ENCODE measurements around the gene ATXN1.
"Not testable (repeated sequence)": the region's sequence is repeated elsewhere in the genome, so short reads cannot be mapped to it uniquely, and the experiment has no call there.

The ATXN1 gene

DNA sequence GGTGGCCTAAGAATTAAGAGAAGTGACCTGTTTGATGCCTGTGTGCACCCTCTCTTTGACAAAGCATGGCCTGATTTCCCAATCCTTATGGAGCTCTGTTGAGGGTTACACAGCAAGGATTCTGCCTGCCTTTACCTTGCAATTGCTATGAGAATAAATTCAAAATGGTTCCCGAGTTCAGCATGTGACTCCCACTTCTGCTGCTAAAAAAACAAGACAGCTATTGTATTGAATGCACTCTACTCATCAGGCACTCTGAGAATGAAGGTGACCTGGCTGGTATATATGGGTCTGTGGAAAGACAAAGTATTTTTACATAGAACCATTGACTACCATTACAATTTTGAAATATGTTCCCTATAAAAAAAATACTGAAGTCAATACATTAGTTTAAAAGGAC is 190.3 kb downstream of the ATXN1 start:
- no peak for DNase-seq (ENCODE audit: low read depth in 2 of 2)

- no peak for DNase-seq (ENCODE audit: low read depth in 2 of 2)
Measured at GRCh38 chr6:16570221-16570553, 191.1 kb downstream of the ATXN1 start.

GRCh38 chr6:16568128-16568527 is 193.1 kb downstream of the ATXN1 start:
- no peak for DNase-seq (ENCODE audit: low read depth in 2 of 2)

DNA sequence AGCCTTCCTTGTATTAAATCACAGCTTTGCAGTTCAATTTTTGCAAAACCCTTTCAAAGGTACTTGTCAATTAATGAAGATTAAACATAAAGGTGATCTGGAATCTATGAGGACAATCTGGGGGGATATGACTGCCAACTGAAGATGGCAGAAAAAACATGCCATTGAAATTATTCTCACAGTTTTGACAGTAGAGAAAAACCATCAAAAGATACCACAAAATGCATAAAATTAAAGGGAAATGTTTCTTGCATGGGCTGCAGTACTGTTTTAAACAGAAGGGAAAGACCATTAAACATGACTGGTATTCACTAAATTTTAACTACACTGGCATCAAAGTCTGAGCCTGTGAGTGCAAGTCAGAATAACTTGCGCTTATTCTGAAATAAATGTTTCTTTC is 194.2 kb downstream of the ATXN1 start:
- DNase-seq (ENCODE audit: low read depth in 2 of 2), result no peak

DNA sequence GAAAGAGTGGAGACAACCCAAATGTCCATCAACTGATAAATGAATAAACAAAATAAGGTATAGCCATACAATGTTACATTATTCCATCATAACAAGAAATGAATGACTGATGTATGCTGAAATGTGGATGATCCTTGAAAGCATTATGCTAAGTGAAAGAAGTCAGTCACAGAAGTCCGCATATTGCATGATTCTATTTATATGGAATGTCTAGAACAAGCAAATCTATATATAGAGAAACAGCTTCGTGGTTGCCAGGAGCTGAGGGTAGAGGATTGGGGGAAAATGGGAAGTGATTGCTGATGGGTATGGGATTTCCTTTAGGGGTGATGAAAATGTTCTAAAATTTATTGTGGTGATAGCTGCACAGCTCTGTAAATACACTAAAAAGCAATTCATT is 196.8 kb downstream of the ATXN1 start:
- DNase-seq (ENCODE audit: low read depth in 2 of 2), result no peak

DNA sequence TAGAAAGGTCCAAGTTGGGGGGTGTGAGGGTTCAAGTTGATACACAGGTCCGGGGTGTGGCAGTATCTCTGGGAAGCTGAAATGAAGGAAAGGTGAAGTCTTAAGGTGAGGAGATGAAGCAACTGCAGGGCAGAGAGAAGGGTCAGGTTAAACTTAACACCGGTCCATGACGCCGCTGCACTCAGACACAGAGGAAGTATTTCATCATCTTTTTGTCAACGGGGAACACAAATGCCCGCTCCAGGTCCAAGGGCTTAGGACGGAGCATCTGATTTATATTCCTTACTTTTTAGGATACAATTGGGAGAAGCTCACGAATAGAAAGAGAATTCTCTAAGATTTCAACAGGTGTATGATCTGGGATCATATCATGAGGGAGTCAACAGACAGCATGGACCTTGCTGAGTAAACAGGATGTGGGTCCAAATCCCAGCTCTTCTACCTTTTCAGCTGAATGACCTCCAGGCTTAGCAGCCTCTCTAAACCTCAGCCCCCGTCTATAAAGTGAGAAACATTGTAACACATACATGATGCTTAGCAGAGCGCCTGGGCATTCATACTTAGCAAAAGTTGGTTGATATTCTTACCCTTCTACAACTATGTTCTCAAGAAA is 197.5 kb downstream of the ATXN1 start:
- DNase-seq (ENCODE audit: low read depth in 2 of 2), result no peak

DNA sequence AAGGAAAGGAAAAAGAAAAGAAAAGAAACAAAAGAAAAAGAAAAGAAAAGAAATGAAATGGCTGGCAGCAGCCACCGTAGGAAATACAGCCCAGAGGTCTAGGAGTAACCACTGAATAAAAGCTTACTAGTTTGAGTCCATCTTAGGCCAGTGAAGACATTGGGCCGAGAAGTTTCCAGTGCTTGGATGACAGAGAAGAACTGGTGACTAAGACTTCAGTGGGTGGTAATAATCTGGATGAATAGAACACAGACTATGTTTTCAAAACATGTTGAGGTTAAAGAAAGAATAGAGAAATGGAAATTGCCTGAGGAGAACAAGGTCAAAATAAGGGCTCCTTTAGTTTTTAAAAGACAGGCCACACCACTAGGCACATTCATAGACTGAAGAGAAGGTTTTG is 198.8 kb downstream of the ATXN1 start:
- DNase-seq (ENCODE audit: low read depth in 2 of 2), result no peak

DNA sequence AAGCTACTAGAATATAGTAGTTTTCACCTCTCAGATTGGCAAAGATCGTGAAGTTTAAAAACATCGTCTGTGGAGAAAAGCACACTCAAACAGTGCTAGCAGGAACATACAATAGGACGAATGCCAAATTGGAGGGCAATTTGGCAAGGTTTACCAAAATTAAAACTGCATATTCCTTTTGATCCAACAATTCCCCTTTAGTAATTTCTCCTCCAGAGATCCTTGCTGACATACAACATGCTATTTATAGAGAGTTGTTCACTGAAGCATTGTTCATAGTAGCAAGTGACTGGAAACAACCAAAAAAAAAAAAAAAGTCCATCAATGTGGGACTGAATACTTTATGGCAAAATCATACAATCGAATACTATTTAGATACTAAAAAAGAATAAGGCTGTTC is 202.2 kb downstream of the ATXN1 start:
- DNase-seq (ENCODE audit: low read depth in 2 of 2), result no peak

- no peak for DNase-seq (ENCODE audit: low read depth in 2 of 2)
Measured at GRCh38 chr6:16555550-16555949, 205.7 kb downstream of the ATXN1 start.

- DNase-seq (ENCODE audit: low read depth in 2 of 2), result no peak
Measured at GRCh38 chr6:16553531-16553930, 207.7 kb downstream of the ATXN1 start.

- no peak for DNase-seq (ENCODE audit: low read depth in 2 of 2)
Measured at GRCh38 chr6:16551466-16551865, 209.8 kb downstream of the ATXN1 start.

DNA sequence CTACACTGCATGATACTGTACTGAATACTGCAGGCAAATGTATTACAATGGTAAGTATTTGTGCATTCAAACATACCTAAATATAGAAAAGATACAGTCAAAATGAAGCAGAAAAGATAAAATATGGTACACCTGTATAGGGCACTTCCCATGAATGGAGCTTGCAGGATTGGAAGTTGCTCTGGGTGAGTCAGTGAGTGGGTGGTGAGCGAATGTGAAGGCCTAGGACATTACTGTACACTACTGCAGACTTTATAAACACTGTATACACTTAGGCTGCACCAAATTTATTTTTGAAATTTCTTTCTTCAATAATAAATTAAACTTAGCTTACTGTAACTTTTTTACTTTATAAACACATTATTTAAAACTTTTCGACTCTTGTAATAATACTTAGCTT is 213.1 kb downstream of the ATXN1 start:
- DNase-seq (ENCODE audit: low read depth in 2 of 2), result no peak

GRCh38 chr6:16547587-16547986 is 213.7 kb downstream of the ATXN1 start:
- DNase-seq (ENCODE audit: low read depth in 2 of 2), result no peak

DNA sequence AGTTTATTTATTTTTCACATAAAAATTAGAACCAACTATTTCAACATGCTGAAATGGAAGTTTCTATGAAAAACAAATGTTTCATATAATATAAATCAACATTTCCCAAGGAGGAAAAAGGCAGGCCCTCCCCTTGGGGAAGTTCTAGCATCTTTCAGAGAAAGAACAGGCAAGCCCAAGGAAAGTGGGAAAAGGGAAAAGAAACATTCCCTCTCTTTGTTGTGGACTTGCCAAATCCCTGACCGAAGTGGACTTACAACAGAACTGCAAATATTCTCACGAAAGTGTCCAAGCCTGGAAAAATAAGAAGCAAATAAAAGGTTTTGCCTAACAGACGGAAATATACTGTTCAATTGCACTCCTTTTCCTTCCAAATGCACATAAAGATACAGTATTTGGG is 214.4 kb downstream of the ATXN1 start:
- no peak for DNase-seq (ENCODE audit: low read depth in 2 of 2)

DNA sequence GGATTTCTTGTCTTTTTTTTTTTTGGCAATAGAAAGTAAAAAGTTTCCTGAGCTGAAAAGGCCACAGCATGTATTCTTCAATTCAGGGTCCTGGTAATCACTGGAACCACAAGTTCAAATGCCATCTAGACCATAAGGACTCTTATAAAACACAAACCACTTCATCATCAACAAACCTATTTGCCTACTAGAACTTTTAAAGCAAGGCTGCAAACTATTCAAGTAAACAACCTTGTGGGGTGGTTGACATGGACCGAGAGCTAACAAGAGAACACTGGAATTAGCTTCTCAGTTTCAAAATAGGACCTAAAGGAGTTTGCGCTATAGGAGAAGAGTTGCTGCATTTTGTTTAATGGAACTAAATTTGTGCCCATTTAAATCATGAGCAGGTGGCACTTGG is 215.9 kb downstream of the ATXN1 start:
- DNase-seq (ENCODE audit: low read depth in 2 of 2), result no peak

DNA sequence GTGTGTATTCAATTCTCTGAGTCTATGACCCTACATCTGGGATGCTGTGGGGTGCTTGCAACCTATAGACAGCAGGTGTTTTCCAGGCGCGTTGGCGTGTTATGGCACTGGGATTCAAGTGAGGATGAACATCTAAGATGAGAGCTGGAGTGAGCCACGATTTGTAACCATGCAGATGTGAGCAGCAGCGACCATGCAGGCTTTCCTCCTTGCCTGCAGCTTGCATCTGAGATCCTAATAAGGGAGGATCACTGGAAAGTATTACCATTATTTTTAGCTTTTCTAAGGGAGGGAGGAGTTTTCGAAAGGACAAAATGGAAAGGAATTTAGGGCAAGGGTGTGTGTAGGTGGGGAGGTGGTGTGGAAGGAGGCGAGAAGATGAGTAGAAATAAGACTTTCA is 216.7 kb downstream of the ATXN1 start:
- DNase-seq (ENCODE audit: low read depth in 2 of 2), result no peak

GRCh38 chr6:16544006-16544405 is 217.3 kb downstream of the ATXN1 start:
- no peak for DNase-seq (ENCODE audit: low read depth in 2 of 2)

- DNase-seq (ENCODE audit: low read depth in 2 of 2), result no peak
Measured at GRCh38 chr6:16543521-16543920, 217.7 kb downstream of the ATXN1 start.

DNA sequence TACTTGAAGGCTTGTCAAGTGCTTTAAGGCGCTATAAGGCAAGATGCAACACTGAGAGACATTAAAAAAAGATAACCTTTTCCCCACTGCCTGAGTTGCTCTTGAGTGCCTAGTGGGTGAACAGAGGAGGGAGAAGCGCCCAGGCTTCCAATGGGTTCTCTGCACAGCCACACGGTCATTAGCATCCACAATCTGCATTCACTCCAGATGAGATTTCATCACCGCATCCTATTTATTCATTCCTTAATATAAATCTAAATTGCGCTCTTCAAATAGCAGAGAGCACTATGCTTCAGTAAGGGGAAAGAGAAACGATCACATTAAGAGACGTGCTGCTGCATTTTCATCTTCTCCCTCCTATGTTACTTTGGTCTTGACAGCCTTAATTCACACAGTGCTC is 219.2 kb downstream of the ATXN1 start:
- no peak for DNase-seq (ENCODE audit: low read depth in 2 of 2)

GRCh38 chr6:16540804-16541752 is 220.2 kb downstream of the ATXN1 start:
- no peak for DNase-seq (ENCODE audit: low read depth in 2 of 2)

DNA sequence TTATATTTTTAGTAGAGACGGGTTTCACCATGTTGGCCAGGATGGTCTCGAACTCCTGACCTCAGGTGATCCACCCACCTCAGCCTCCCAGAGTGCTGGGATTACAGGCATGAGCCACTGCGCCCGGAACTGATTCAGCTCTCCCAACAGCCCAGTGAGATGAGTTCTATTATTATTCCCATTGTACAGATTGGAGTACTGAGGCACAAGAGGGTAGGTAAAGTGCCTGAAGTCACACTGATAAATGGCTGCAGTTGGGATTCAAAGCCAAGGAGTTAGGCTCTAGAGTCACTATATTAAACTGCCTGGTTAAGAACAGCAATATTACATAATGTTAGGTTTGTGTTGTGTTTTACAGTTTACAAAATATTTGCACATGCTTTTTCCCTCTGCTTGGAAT is 220.9 kb downstream of the ATXN1 start:
- DNase-seq (ENCODE audit: low read depth in 2 of 2), result not testable (repeated sequence)

DNA sequence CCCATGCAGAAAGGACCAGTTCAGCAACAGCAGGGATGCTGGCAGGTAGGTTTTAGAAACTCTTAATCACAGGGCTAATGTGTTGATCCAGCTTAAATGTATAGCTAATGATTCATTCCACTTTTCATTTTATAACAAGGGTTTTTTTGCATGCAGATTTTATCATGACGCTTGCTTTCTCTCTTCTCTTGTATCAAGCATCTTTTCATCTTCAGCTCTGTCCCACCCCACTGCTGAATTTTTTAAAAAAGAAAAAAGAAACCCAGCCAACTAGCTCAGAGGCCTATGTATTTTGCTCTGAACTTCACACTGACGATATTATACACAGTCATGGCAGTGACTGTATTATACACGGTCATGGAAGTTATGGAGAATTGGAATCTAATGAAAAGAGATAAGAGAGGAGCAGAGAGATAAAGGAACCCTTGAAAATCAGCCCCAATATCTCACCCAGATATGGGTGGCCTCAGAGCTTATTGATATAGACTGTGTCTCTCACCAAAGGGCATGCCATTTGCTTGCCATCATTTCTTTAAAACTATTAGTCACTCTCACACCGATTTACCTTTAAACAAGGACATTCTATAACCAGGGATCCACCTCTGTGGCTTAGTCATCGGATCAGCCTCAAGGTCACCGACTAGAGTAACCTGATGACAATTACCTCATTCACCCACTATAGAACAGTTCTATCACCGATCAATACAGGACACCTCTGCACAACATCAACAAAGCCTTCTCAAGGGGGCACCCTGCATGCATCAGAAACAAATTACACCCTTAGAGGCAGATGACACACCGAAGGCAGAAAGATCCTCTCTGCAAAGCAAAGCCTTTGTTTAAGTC is 222.0 kb downstream of the ATXN1 start:
- DNase-seq (ENCODE audit: low read depth in 2 of 2), result no peak

- DNase-seq (ENCODE audit: low read depth in 2 of 2), result no peak
Measured at GRCh38 chr6:16535564-16535963, 225.7 kb downstream of the ATXN1 start.
